Measurements from ENCODE around the gene RASL10A. TPM values are rescaled to one million over a fixed set of nuclear protein-coding genes. Genes with fewer than 3 reads are reported as not detected.
A peak's percentile ranks its signal among the peaks of the same experiment; 100 is the strongest.

Gene RASL10A
- total and polyA plus RNA-seq, 2 experiments from 2014 or later, result 1.6 to 3.0 TPM

DNA sequence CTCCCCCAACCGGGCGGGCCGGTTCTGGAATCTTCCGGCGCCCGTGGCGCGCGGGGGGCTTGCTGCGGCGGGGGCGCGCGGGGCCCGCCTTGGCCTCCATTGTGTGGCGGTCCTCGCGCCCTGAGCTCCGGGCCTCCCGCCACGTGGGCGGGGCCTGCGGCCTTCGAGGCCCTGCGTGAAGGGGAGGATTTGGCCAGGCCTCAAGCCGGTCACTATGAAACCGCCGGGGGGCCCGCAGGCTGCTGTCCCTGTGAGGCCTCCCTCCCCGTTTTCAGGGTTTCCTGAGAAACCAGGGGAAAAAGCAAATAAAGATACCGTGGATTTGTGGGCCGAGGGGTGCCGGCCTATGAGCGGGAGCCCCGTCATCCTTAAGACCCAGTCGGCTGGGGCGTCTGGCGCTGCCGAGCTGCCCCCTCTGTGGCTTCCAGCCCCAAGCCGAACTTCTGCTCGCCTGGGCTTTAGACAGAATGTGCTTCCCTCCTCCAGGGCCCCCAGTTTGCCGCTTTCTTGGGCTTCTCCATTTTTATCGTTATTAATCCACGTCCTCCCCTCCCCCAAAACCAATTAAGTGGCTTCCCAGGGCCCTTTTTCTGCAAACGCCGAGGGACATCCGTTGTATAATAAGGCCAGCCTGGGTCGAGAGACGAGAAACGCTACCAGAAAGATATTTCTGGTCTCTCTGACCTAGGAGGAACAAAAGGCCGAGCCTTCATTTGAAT is 46.8 kb downstream of the RASL10A start:
- H3K36me3 ChIP-seq (ENCODE audit: insufficient read depth), result peaks cover 34% of the 10 kb centered on the region
- peaks cover 77% of the 10 kb centered on the region for H3K79me2 ChIP-seq (replicated peaks; ENCODE audit: insufficient read depth)
- Mint-ChIP-seq H3K4me3 (peak overlapping the region; percentile 92), H3K27me3 (ENCODE audit: insufficient read depth, low read depth, poor library complexity) (peaks cover 19% of the 10 kb centered on the region), H3K27ac (peak overlapping the region; percentile 100), H3K4me1 (peaks cover 40% of the 10 kb centered on the region), H3K9me3 (no peaks in the 10 kb centered on the region), H3K36me3 (ENCODE audit: low read depth) (peaks cover 79% of the 10 kb centered on the region)
- H3F3A ChIP-seq (replicated peaks; ENCODE audit: low read depth), result peaks cover 5% of the 10 kb centered on the region
- TF ChIP-seq, protein P1, sequence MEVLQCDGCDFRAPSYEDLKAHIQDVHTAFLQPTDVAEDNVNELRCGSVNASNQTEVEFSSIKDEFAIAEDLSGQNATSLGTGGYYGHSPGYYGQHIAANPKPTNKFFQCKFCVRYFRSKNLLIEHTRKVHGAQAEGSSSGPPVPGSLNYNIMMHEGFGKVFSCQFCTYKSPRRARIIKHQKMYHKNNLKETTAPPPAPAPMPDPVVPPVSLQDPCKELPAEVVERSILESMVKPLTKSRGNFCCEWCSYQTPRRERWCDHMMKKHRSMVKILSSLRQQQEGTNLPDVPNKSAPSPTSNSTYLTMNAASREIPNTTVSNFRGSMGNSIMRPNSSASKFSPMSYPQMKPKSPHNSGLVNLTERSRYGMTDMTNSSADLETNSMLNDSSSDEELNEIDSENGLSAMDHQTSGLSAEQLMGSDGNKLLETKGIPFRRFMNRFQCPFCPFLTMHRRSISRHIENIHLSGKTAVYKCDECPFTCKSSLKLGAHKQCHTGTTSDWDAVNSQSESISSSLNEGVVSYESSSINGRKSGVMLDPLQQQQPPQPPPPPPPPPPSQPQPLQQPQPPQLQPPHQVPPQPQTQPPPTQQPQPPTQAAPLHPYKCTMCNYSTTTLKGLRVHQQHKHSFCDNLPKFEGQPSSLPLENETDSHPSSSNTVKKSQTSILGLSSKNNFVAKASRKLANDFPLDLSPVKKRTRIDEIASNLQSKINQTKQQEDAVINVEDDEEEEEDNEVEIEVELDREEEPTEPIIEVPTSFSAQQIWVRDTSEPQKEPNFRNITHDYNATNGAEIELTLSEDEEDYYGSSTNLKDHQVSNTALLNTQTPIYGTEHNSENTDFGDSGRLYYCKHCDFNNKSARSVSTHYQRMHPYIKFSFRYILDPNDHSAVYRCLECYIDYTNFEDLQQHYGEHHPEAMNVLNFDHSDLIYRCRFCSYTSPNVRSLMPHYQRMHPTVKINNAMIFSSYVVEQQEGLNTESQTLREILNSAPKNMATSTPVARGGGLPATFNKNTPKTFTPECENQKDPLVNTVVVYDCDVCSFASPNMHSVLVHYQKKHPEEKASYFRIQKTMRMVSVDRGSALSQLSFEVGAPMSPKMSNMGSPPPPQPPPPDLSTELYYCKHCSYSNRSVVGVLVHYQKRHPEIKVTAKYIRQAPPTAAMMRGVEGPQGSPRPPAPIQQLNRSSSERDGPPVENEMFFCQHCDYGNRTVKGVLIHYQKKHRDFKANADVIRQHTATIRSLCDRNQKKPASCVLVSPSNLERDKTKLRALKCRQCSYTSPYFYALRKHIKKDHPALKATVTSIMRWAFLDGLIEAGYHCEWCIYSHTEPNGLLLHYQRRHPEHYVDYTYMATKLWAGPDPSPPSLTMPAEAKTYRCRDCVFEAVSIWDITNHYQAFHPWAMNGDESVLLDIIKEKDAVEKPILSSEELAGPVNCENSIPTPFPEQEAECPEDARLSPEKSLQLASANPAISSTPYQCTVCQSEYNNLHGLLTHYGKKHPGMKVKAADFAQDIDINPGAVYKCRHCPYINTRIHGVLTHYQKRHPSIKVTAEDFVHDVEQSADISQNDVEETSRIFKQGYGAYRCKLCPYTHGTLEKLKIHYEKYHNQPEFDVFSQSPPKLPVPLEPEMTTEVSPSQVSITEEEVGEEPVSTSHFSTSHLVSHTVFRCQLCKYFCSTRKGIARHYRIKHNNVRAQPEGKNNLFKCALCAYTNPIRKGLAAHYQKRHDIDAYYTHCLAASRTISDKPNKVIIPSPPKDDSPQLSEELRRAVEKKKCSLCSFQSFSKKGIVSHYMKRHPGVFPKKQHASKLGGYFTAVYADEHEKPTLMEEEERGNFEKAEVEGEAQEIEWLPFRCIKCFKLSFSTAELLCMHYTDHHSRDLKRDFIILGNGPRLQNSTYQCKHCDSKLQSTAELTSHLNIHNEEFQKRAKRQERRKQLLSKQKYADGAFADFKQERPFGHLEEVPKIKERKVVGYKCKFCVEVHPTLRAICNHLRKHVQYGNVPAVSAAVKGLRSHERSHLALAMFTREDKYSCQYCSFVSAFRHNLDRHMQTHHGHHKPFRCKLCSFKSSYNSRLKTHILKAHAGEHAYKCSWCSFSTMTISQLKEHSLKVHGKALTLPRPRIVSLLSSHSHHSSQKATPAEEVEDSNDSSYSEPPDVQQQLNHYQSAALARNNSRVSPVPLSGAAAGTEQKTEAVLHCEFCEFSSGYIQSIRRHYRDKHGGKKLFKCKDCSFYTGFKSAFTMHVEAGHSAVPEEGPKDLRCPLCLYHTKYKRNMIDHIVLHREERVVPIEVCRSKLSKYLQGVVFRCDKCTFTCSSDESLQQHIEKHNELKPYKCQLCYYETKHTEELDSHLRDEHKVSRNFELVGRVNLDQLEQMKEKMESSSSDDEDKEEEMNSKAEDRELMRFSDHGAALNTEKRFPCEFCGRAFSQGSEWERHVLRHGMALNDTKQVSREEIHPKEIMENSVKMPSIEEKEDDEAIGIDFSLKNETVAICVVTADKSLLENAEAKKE (CRISPR knock-in tag; IDR thresholded peaks at IDR 0.05), result no peak
- no peak for TF ChIP-seq JUNB (IDR thresholded peaks at IDR 0.05; ENCODE audit: unreplicated experiment)
- TF ChIP-seq, protein P2, sequence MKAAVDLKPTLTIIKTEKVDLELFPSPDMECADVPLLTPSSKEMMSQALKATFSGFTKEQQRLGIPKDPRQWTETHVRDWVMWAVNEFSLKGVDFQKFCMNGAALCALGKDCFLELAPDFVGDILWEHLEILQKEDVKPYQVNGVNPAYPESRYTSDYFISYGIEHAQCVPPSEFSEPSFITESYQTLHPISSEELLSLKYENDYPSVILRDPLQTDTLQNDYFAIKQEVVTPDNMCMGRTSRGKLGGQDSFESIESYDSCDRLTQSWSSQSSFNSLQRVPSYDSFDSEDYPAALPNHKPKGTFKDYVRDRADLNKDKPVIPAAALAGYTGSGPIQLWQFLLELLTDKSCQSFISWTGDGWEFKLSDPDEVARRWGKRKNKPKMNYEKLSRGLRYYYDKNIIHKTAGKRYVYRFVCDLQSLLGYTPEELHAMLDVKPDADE (IDR thresholded peaks at IDR 0.05), result no peak
- TF ChIP-seq, protein P3, sequence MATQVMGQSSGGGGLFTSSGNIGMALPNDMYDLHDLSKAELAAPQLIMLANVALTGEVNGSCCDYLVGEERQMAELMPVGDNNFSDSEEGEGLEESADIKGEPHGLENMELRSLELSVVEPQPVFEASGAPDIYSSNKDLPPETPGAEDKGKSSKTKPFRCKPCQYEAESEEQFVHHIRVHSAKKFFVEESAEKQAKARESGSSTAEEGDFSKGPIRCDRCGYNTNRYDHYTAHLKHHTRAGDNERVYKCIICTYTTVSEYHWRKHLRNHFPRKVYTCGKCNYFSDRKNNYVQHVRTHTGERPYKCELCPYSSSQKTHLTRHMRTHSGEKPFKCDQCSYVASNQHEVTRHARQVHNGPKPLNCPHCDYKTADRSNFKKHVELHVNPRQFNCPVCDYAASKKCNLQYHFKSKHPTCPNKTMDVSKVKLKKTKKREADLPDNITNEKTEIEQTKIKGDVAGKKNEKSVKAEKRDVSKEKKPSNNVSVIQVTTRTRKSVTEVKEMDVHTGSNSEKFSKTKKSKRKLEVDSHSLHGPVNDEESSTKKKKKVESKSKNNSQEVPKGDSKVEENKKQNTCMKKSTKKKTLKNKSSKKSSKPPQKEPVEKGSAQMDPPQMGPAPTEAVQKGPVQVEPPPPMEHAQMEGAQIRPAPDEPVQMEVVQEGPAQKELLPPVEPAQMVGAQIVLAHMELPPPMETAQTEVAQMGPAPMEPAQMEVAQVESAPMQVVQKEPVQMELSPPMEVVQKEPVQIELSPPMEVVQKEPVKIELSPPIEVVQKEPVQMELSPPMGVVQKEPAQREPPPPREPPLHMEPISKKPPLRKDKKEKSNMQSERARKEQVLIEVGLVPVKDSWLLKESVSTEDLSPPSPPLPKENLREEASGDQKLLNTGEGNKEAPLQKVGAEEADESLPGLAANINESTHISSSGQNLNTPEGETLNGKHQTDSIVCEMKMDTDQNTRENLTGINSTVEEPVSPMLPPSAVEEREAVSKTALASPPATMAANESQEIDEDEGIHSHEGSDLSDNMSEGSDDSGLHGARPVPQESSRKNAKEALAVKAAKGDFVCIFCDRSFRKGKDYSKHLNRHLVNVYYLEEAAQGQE (IDR thresholded peaks at IDR 0.05; ENCODE audit: unreplicated experiment), result no peak
- no peak for TF ChIP-seq EZH2 (IDR thresholded peaks at IDR 0.05; ENCODE audit: low read depth, unreplicated experiment)
- TF ChIP-seq, protein P4, sequence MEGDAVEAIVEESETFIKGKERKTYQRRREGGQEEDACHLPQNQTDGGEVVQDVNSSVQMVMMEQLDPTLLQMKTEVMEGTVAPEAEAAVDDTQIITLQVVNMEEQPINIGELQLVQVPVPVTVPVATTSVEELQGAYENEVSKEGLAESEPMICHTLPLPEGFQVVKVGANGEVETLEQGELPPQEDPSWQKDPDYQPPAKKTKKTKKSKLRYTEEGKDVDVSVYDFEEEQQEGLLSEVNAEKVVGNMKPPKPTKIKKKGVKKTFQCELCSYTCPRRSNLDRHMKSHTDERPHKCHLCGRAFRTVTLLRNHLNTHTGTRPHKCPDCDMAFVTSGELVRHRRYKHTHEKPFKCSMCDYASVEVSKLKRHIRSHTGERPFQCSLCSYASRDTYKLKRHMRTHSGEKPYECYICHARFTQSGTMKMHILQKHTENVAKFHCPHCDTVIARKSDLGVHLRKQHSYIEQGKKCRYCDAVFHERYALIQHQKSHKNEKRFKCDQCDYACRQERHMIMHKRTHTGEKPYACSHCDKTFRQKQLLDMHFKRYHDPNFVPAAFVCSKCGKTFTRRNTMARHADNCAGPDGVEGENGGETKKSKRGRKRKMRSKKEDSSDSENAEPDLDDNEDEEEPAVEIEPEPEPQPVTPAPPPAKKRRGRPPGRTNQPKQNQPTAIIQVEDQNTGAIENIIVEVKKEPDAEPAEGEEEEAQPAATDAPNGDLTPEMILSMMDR (conservative IDR thresholded peaks at IDR 0.05; ENCODE audit: low read depth in 2 of 2), result no peak
- no peak for TF ChIP-seq POLR2AphosphoS5 (IDR thresholded peaks at IDR 0.05; ENCODE audit: low read depth)
- TF ChIP-seq CREB1 (CRISPR knock-in tag; IDR thresholded peaks at IDR 0.05; ENCODE audit: low read depth), result no peak
- TF ChIP-seq NANOG (IDR thresholded peaks at IDR 0.05; ENCODE audit: borderline replicate concordance), result no peak
- no peak for TF ChIP-seq ZNF114 (CRISPR knock-in tag; IDR thresholded peaks at IDR 0.05)
- no peak for TF ChIP-seq STAT1 (IDR thresholded peaks at IDR 0.05; ENCODE audit: unreplicated experiment)
- TF ChIP-seq ZNF331 (CRISPR knock-in tag; IDR thresholded peaks at IDR 0.05; ENCODE audit: low read depth), result no peak
- no peak for TF ChIP-seq EZH2phosphoT487 (IDR thresholded peaks at IDR 0.05; ENCODE audit: unreplicated experiment)
- H2AFZ ChIP-seq, result no peak overlapping the region
- no peaks in the 10 kb centered on the region for H3K27me3 ChIP-seq (ENCODE audit: insufficient read depth)
- H3K4me3 ChIP-seq, result peak overlapping the region; percentile 99
- peak overlapping the region; percentile 100 for H3K4me2 ChIP-seq
- ATAC-seq, result peak; percentile 55
- peak overlapping the region; percentile 100 for H3K27ac ChIP-seq (ENCODE audit: low read depth)
- peaks cover 46% of the 10 kb centered on the region for H4K20me1 ChIP-seq (replicated peaks; ENCODE audit: insufficient read depth)
- H3K9me2 ChIP-seq (ENCODE audit: insufficient read depth), result no peaks in the 10 kb centered on the region
- peak; percentile 48 for DNase-seq (ENCODE audit: low spot score)
- H3K4me1 ChIP-seq (ENCODE audit: insufficient read depth), result peaks cover 34% of the 10 kb centered on the region

Measured in GM23338 (cell line).